ENCODE measurements around the gene CSDE1.

DNA sequence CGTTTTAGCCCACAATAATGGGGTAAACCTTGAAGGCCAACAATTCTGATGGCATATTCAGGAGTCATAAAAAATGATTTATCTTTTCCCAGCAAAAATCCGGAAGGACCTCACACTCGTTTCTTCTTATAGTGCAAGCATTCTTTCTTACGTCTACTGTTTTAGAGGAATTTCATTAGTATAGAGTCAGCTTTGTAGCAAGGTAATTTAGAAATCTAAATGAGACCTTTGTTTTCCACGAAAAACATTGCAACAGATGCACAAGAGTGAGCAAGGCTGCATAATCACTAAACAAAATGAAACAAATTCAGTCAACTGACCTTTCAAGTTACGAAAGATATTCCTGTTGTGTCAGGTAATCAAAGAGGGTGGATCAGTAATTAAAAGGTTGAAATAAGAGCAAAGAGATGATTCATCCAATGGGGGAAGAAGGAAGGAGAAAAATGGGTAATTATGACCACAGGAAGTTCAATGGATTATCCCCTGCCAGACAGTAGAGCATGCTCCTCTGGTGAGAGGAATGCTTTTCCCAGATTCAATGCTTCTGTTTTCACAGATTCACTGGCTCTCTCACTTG lies 560 bp upstream of the CSDE1 start:
- no peak for TF ChIP-seq POLR2A (IDR thresholded peaks at IDR 0.05; ENCODE audit: low read depth, low read length)
- no peak for TF ChIP-seq POLR2AphosphoS5 (IDR thresholded peaks at IDR 0.05; ENCODE audit: low read depth, low read length)
- no peak for TF ChIP-seq PAX5 (IDR thresholded peaks at IDR 0.05; ENCODE audit: insufficient read depth, low read length, severe bottlenecking)
- TF ChIP-seq POU2F2 (IDR thresholded peaks at IDR 0.05; ENCODE audit: low read depth, low read length): no peak
- no peak for TF ChIP-seq TAF1 (IDR thresholded peaks at IDR 0.05; ENCODE audit: low read depth, low read length)

Measured in GM12891 (cell line).